Urinary bladder (tissue), 4 donors: Measurements from ENCODE around the gene AHR. TPM values are rescaled to one million over a fixed set of nuclear protein-coding genes. Genes with fewer than 3 reads are reported as not detected.

Experiments
- DNase-seq: peaks from one replicate; pipeline ENCODE4 v3.0.0-alpha.2; 2015; ENCODE audit errors: extremely low spot score
- H3K27ac ChIP-seq: one replicate; pipeline ENCODE4 v1.5.1; 2013; ENCODE audit warnings: low read depth, mild to moderate bottlenecking, moderate library complexity
- H3K36me3 ChIP-seq: one replicate; pipeline ENCODE4 v1.6.1; 2013; ENCODE audit warnings: mild to moderate bottlenecking, moderate library complexity; ENCODE audit not compliant: insufficient read depth
- H3K4me1 ChIP-seq: one replicate; pipeline ENCODE4 v1.6.1; 2013; ENCODE audit warnings: mild to moderate bottlenecking, moderate library complexity; ENCODE audit not compliant: insufficient read depth
- H3K4me3 ChIP-seq: one replicate; pipeline ENCODE4 v1.5.1; 2013; ENCODE audit warnings: low read depth, low read length
- WGBS: extraction: QIAGEN DNeasy Blood & Tissue Kit; methylation state at CpG from one replicate; pipeline ENCODE4 v1.1.7; 2013; 5-methylcytosine and 5-hydroxymethylcytosine counted together
- polyA plus RNA-seq: library from polyadenylated mRNA; stranded (reverse); fragments of 200-250 nt; gene quantifications from one replicate; pipeline ENCODE4 v1.2.3, GENCODE V29; 2013
- total RNA-seq: library from RNA; depleted of rRNA; stranded (reverse); fragments of >200 nt; gene quantifications from one replicate; pipeline ENCODE4 v1.2.3, GENCODE V29; 2014
- donor health status: healthy with polysubstance abuse.
- donor health status: healthy.

Gene AHR
- total and polyA plus RNA-seq, 2 donors: 50.3 to 485 TPM

GRCh38 chr7:17362439-17363105 is 64.1 kb downstream of the AHR start:
- DNase-seq: no peak
- 83% methylated on average over 23 of the region's 23 CpGs for WGBS
- H3K4me3 ChIP-seq: no peak overlapping the region
- H3K4me1 ChIP-seq: no peaks in the 10 kb centered on the region
- no peak overlapping the region for H3K27ac ChIP-seq
- no peaks in the 10 kb centered on the region for H3K36me3 ChIP-seq

- no peak for DNase-seq
- Histone ChIP-seq H3K4me1 (no peaks in the 10 kb centered on the region), H3K4me3 (no peak overlapping the region), H3K27ac (no peak overlapping the region), H3K36me3 (no peaks in the 10 kb centered on the region)
- WGBS: 50% methylated on average over 2 of the region's 2 CpGs
Measured at GRCh38 chr7:17364671-17365070, 66.2 kb downstream of the AHR start.

- no peaks in the 10 kb centered on the region for H3K4me1 ChIP-seq
- WGBS: 100% methylated on average over 1 of the region's 1 CpG
- H3K4me3 ChIP-seq: no peak overlapping the region
- H3K36me3 ChIP-seq: no peaks in the 10 kb centered on the region
- H3K27ac ChIP-seq: no peak overlapping the region
- DNase-seq: no peak
Measured at GRCh38 chr7:17365775-17366174, 67.3 kb downstream of the AHR start.

GRCh38 chr7:17367502-17367901 is 69.0 kb downstream of the AHR start:
- peak overlapping the region; percentile 68 for H3K27ac ChIP-seq
- 57% methylated on average over 2 of the region's 2 CpGs for WGBS
- DNase-seq: no peak

GRCh38 chr7:17368856-17369524 is 70.5 kb downstream of the AHR start:
- peaks cover 2% of the 10 kb centered on the region for H3K4me1 ChIP-seq
- WGBS: 49% methylated on average over 3 of the region's 3 CpGs
- no peak for DNase-seq
- no peak overlapping the region for H3K4me3 ChIP-seq
- H3K36me3 ChIP-seq: no peaks in the 10 kb centered on the region
- peak overlapping the region; percentile 77 for H3K27ac ChIP-seq

More at GRCh38 chr7:17367502-17367901, 69.0 kb downstream of the AHR start:
- peaks cover 2% of the 10 kb centered on the region for H3K4me1 ChIP-seq
- H3K4me3 ChIP-seq: no peak overlapping the region
- H3K36me3 ChIP-seq: no peaks in the 10 kb centered on the region

GRCh38 chr7:17369691-17370426 is 71.4 kb downstream of the AHR start:
- Histone ChIP-seq H3K27ac (peak overlapping the region; percentile 69), H3K4me3 (no peak overlapping the region), H3K36me3 (no peaks in the 10 kb centered on the region), H3K4me1 (peaks cover 2% of the 10 kb centered on the region)
- 47% methylated on average over 8 of the region's 8 CpGs for WGBS
- peak; percentile 62 for DNase-seq

- WGBS: 62% methylated on average over 4 of the region's 4 CpGs
- no peak overlapping the region for H3K4me3 ChIP-seq
- no peak for DNase-seq
- H3K4me1 ChIP-seq: peaks cover 2% of the 10 kb centered on the region
- no peaks in the 10 kb centered on the region for H3K36me3 ChIP-seq
- H3K27ac ChIP-seq: peak overlapping the region; percentile 57
Measured at GRCh38 chr7:17370901-17371585, 72.6 kb downstream of the AHR start.

GRCh38 chr7:17371671-17372524 is 73.4 kb downstream of the AHR start:
- H3K4me3 ChIP-seq: no peak overlapping the region
- H3K4me1 ChIP-seq: peaks cover 2% of the 10 kb centered on the region
- peak overlapping the region; percentile 19 for H3K27ac ChIP-seq
- 47% methylated on average over 3 of the region's 3 CpGs for WGBS
- no peak for DNase-seq
- H3K36me3 ChIP-seq: no peaks in the 10 kb centered on the region

GRCh38 chr7:17374157-17374556 is 75.7 kb downstream of the AHR start:
- WGBS: 96% methylated on average over 4 of the region's 4 CpGs
- Histone ChIP-seq H3K4me3 (no peak overlapping the region), H3K4me1 (peaks cover 2% of the 10 kb centered on the region)

GRCh38 chr7:17374654-17375053 is 76.2 kb downstream of the AHR start:
- 68% methylated on average over 5 of the region's 5 CpGs for WGBS
- Histone ChIP-seq H3K4me1 (peaks cover 2% of the 10 kb centered on the region), H3K4me3 (no peak overlapping the region), H3K27ac (no peak overlapping the region), H3K36me3 (no peaks in the 10 kb centered on the region)
- DNase-seq: no peak

More at GRCh38 chr7:17374157-17374556, 75.7 kb downstream of the AHR start:
- Histone ChIP-seq H3K27ac (no peak overlapping the region), H3K36me3 (no peaks in the 10 kb centered on the region)
- DNase-seq: no peak

- peaks cover 2% of the 10 kb centered on the region for H3K4me1 ChIP-seq
- H3K27ac ChIP-seq: no peak overlapping the region
- no peaks in the 10 kb centered on the region for H3K36me3 ChIP-seq
- DNase-seq: no peak
- WGBS: 89% methylated on average over 1 of the region's 1 CpG
- H3K4me3 ChIP-seq: no peak overlapping the region
Measured at GRCh38 chr7:17376595-17376994, 78.1 kb downstream of the AHR start.

GRCh38 chr7:17380736-17381662 is 82.5 kb downstream of the AHR start:
- Histone ChIP-seq H3K4me3 (no peak overlapping the region), H3K36me3 (no peaks in the 10 kb centered on the region), H3K27ac (no peak overlapping the region), H3K4me1 (no peaks in the 10 kb centered on the region)
- WGBS: 80% methylated on average over 4 of the region's 4 CpGs
- DNase-seq: no peak
